Activated CD4-positive, alpha-beta T cell treated with anti-CD3 and anti-CD28 coated beads, Interleukin-2, amount 50 U/mL, for 4 hours (primary cell): ENCODE results near the gene RPS6KA6.

ENCODE experiments used
- DNase-seq, 2 experiments: peaks; one replicate each; pipeline ENCODE4 v3.0.0-alpha.2; 2020

The RPS6KA6 gene

DNA sequence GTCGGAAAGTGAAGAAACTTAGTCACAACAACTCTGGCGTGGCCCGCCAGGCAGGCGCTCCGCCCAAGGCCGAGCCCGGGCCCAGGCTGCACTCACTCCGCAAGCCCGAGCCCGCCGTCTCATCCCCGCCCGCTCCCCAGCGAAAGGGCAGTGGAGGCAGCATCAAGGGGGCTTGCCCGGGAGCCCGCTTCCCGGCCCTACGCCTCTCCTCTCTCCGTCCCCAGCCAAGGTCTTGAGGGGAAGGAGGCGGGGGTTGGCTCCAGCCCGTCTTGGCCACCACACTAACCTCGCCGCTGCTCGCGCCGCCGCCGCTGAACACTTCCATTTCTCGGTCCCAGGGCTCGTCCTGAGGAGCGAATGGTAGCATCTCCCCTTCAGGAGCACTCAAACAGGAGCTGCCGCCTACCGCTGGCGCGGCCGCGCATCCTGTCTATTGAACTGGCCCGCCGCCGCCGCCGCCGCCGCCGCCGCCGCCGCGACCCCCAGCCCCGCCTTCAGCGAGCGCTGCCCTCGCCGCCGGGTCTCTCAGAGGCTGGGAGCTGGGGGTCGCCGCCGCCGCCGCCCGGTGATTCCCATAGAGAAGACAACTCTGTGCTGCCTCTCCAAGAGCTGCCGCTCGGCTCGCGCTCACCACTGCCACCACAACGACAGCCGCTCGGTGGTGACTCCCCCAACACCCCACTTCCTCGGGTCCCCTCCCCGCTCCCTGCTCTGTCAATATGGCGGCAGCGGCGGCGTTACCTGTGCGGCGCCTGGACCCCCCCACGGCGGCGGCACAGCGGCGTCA is at the start of gene RPS6KA6:
RPS6KA6 (minus strand) TSS at position 667 of the 787 bp plus-strand sequence; CDS start at position 367, 300 bp downstream.
- no peak for DNase-seq

DNA sequence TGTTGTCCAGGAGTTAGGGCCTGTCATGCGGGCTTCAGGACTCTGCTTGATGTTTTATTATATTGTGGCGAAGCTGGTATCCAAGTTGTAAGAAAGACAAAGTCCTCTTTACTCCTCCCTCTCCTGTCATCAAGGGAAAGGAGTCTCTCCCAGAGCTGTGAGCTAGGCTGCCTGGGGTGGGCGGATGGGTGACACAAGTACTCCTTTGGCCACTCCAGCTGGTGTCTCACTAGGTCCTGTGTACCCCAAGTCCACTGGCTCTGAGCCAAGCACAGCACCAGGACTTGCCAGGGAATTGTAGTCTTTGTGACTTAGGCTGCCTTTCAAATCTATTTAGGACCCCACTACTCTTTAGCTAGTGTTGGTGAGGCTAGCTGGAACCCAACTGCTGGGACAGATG is 36.7 kb upstream of the RPS6KA6 start:
- DNase-seq = no peak

DNA sequence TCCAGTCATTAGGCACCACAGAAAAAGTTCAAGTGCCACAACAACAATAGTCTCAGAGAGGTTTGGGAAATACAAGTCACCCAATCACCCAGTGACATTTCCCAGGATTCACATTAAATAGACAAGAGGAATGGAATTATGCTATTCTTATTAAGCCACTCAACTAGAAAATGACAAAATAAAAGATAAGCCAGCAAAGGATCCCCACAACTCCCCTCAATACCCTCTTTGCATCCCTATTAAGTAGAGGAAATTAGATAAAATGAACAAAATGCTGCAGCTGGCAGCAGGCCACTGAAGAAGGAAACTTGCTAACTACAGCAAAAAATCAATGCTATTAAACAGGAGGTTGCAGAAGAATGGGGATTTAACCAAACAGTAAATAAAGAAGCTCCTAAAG is 35.3 kb upstream of the RPS6KA6 start:
- no peak for DNase-seq

DNA sequence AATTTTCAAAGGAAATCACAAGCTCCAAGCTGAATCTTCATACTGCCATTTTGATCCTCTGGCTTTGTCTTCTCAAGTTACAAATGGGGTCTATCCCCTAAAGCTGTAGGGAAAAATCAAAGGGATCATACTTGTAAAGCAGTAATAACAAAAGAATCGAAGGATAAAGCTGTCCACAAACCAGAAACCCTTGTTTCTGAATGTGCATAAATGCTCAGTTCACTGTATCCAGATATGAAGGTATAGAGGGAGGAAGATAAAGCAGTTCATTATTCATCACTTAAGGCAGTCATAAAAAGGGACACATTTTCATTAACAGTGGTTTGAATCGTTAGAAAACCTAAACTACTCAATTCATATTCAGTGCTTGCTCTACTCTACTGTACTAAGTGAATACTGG is 33.2 kb upstream of the RPS6KA6 start:
- no peak for DNase-seq

DNA sequence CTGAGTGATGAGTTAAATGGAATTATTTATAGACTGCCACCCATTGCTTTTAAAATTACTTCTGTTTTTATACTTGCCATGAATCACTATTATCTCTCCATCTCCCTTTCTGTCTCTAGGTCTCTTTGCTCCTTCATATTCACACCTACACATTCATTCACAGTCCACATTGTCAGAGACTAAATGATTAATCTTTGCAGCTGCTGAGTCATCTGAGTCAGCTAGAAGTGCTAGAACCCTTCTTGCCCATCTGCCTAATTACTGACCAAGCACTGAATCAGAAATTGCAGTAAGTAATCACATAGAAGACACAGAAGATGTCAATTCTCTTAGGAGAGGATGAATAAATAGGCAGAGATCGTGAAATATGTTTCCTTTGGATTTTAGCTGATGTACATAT is 31.6 kb upstream of the RPS6KA6 start:
- no peak for DNase-seq

DNA sequence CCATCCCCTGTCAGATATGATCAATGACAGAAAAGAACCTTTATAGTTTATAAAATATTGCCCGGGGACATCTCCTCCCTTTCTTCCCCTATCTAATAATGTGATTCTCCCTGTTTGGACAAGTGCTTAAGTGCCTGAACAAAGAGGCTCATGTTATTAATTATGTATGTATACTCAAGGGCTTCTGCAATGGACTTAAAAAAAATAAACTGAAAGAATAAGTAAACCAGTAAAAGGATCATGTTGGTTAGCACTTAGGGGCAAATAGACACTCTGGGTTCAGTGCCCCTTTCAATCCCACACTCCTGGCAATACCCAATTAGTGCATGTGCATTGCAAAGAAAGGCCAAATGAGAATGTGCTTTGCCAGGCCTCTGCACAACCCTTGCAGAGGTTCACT is 30.7 kb upstream of the RPS6KA6 start:
- DNase-seq = no peak

DNA sequence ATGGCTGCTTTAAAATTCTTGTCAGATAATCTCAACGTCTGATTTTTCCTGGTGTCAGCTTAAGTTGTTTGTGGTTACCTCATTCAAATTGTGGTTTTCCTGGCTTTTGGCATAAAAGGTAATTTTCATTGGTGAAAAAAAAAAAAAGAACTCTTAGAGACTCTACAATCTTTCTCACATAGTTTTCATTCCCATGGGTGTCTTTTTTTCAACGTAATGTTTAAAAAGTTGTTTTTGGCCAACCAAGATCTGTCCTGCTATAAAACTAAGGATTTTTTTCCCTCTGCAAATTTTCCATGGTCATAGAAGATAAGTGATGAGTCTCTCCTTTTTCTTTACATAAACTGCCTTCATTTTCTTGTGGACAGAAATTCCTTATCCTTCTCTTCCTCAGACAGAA is 28.9 kb upstream of the RPS6KA6 start:
- no peak for DNase-seq

DNA sequence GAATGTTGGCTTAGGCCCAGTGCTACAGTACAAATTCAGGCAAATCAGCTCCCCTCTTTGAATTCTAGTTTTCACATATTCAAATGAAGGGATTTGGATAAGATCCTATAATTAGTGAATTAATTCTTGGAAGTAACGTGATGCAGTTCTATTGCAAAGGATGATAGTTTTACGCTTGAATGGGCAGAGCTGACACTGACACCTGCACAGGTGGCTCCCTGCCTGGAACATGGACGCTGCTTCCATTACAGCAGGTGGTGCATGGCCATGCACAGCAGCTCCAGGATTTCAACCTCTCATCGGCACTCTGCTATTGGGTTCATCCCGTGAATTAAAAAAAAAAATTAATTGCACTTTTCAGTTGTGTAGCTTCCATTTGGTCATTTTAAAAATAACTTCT is 28.4 kb upstream of the RPS6KA6 start:
- no peak for DNase-seq

DNA sequence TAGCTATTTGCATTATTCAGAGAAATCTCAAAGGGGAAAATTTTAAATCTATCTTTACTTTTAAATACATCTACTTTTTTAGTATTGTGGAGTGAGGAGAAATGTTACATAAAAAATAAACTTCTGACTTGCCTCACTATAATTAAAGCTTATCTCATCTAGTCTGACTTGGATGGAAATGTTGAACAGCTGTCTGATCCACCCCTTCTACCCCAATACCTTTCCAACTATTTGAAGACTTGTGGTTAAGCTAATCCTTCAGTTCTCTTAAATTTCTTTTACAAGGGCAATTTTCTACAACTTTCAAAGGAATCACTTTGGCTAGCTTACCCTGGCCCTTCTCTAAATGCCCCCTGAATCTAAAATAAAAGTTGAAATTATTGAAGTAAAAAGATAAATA is 17.3 kb upstream of the RPS6KA6 start:
- DNase-seq = no peak

DNA sequence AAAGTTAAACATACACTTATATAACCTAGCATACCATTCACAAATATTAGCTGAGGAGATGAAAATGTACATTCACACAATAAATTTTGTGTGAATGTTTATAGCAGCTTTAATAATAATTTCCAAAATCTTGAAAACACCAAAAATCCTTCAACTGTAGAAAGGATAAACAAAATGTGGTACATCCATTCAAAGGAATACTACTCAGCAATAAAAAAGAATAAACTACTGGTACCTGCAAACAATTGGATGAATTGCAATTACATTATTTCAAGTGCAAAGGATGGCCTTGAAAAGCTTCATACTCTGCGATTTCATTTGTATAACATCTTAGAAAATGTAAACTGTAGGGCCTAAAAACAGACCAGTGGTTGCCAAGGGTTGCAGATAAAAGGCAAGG is 11.7 kb upstream of the RPS6KA6 start:
- DNase-seq = no peak

DNA sequence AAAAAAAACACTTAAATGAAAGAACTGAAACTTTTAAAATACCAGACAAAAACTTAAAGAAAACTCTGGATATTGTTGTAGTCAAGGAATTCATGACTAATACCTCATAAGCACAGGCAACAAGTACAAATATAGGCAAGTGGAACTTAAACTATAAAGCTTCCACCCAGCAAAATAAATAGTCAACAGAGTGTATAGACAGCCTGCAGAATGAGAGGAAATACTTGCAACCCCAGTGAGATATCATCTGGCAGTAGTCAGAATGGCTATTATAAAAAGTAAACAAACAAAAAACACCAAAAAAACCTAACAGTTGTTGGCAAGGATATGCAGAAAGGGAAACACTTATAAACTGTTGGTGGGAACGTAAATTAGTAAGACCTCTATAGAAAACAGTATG is 9.6 kb upstream of the RPS6KA6 start:
- DNase-seq = no peak

DNA sequence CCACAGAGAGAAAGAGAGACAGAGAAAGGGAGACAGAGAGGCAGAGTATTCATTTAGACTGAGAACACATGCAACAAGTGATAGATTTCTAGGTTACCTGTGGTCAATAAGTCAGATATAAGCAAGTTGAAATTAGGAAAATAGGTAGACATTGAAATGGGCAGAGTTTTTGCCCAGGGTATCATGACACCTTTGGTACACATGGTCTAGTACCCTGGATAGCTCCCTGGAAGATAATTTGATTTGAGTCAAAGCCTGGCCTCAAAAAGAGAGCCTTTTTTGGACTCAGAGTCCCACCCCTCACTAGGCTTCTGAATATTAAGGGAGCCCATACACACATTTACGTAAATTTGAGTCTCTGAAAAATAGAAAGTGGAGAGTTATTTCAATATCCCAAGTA is 4.0 kb upstream of the RPS6KA6 start:
- no peak for DNase-seq

DNA sequence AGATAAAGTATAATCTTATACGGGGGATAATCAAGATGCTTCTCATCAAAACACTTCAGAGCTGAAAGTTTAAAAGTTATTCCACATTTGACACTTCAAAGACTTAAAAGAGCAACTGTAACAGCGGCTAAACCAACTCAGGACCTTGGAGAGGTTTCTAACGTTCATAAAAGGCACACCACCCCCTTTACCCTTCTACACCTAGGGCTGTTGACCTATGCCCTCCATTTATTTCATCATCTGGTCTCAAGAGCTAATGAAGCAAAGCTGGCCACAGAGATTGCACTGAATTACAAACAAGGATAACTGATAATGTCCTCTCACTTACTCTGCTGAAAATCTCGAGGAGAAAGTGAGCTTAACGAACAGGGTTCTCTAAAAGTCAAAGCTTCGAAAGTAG is 1.1 kb upstream of the RPS6KA6 start:
- no peak for DNase-seq

DNA sequence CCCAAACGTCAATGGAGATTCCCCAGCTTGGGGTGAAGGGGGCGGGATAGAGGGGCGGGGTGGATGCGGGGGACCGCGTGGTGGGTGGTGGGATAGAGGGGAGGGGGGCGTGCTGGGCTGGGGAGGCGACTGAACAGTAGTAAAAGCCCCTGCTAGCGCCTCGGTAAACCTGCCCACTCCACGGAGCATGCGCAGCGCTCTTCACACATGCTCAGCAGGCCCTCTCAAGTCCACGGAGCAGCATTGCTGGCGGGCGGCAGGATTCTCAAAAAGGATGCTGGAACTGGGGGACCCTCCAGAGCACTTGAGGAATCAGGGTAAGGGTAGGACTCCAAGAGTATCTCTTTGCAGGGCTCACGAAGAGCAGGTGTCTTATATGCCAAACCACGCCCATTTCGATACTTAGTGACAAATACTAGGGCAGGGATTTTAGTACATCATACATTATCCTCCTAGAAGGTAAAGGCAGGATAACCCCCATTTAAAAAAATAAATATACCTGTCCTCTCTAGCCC is 378 bp upstream of the RPS6KA6 start:
- DNase-seq = peak in 1 of 2 experiments; percentile 0

DNA sequence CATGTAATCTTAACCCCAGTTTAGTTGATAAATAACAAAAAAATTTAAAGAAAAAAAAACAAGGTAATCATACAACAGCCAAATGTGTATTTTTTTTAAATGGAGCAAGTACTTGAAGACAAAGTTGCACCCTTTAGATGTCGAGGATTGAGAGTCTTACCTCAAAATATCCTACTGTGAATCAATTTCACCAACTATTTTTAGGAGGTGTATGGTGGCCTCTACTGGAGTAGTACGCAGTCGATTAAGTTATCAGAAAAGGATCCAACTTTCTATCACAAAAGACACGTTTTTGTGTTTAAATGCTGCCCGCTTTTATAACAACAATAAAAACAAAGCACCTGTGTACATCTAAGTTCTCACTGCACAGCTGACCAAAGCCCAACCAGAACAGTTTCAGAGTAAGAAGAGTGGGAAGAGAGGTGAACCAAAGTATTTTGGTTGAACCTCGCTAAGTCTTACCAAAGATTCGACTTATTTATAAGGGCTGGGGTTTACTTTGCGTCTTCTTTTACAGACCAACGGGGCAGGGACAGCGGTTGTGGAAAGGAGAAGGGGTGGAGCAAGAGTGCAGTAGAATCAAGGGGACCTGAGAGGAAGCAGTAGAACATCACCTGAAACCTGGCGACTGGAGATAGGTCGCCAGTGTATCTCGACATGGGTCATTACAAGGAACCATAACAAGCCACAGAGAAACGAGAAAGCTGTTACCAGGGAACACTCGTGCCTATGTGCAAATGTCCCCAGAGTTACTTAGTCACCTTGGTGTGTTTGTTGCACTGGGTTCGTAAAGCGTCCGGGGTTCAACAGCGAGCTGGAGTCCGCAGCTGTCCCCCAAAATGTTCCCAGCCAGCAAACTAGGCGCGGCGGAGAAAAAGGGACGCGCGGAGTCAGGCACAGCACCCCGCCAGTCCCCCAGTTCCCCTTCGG is 1.1 kb downstream of the RPS6KA6 start:
- DNase-seq = no peak

DNA sequence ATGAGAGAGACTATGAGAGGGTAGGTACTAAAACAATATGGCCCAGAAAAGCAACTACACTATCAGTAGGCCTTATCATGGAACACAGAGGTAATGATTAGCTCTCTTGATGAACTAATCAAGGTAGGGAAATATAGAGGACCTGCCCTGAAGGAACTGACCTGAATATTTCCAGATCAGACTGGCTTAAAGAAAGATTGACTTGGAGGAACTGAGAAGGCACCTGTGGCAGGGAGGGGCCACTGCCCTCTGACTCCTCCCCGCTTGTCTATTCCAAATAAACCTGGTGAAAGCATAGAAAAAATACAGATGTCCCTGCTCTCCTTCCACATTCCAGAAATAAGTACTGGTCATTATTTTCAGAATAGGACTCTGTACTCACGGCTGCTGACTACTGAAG is 5.5 kb downstream of the RPS6KA6 start:
- no peak for DNase-seq

DNA sequence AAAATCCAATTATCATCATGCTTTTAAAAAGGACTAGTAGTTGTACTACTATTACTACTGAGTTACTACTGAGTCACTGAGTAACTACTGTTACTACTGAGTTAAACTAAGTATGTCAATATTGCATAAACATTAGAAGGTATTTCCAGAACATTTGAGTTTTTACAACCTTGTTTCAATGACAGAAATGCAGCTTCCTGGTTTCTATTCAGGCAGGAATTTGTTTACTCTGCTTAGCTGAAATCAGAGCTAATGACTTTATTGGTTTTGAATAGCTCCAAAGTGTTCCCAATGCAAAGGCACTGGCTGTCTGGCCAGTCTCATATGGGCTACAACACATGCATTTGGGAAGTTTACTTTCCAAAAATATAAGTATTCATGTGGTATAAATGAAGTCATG is 12.0 kb downstream of the RPS6KA6 start:
- DNase-seq = no peak

DNA sequence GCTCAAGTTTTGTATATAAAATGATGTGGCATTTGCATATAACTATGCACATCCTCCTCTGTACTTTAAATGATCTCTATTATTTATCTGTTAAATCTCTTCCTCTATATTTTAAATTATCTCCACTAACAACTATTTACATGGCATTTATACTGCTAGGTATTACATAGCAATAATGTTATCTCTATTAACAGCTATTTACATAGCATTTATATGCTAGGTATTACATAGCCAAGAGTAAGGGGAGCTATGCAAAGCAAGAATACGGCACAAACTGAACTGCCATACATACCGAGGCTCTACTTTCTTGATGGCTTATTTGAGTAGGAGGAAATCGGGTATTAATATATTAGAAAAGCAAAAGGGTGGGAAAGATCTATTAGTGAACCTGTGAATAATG is 12.7 kb downstream of the RPS6KA6 start:
- no peak for DNase-seq

DNA sequence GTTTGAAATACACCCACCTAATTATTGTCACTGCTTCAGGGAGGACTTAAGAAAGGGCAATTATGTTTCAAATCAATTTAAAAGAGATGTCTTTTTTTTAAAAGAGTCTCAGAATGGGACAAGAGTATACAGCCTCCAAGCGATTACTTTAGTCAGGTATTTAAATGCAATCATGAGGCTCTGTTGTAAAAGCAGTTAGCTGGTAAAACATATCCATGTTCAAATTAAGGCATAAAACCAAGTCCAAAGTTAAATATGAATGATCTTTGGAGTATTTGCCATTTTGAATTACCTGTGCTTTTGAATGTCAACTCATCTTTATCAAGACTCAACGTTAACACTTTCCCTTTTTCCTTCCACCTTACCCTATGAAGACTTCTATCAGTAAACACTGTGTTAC is 13.7 kb downstream of the RPS6KA6 start:
- no peak for DNase-seq

DNA sequence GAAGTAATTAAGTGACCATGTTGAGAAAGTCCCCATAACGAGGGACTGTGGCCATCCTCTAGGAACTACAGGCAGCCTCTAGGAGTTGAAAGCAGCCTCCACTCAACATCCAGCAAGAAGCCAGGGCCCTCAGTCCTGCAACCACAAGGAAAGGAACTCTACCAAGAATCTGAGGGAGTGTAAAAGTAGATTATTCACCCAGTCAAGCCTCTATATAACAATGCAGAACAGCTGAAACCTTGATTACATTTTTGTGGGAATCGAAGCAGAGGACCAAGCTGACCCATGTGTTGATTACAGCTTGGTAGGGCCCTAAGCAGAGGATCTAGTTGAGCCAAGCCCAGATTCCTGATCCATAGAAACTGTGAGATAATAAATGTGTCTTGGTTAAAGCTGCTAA is 17.1 kb downstream of the RPS6KA6 start:
- no peak for DNase-seq

DNA sequence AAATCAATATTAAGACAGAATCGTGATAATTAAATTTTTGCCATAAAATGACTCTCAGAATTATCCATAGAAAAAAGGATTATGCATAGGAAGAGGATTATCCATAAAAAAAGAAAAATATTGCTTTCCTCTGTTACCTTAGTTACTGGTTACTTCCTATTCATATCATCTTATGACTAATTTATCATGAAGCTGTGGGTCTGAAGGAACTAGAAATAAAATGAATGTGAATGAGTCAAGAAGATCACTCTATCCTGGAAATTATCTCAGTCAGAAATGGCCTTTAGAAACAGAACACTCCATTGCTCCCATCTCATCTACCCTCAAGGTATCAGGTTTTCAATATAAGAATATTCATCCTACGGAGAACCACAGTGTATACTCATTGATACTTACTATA is 19.4 kb downstream of the RPS6KA6 start:
- DNase-seq = no peak

DNA sequence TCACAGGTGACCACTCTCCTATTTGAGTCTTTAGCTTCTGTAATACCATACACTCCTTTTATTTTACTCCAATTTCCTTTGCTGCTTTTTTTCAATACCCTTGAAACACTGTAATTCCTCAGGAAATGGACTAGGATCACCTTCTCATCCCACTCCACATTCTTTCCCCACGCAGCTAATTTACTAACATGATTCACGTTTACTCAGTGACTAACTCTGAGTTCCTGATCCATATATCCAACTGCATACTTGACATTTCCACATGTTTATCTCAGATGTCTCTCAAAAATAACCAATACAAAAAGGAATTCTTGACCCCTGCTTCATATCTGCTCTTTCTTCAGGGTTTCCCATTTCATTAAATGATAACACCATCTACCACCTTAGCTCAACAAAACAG is 19.9 kb downstream of the RPS6KA6 start:
- DNase-seq = no peak

DNA sequence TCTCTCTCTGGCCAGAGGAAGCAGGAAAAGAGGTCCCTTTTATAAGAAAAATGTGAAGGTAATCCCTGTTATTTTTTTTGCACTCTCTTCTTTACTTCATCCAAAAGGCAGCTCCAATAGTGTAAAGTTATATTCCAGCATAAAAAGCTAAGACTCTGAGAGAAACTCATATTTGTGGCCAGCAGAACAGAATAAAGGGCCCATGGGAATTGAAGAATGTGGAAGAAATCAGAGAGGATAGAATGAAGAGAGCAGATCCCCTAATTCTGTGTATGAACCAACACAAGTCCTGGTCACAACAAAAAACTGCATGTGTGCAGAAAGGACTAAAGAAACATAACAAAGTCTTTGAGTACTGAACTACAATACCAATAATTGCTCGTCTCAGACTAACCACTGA is 22.3 kb downstream of the RPS6KA6 start:
- DNase-seq = no peak

DNA sequence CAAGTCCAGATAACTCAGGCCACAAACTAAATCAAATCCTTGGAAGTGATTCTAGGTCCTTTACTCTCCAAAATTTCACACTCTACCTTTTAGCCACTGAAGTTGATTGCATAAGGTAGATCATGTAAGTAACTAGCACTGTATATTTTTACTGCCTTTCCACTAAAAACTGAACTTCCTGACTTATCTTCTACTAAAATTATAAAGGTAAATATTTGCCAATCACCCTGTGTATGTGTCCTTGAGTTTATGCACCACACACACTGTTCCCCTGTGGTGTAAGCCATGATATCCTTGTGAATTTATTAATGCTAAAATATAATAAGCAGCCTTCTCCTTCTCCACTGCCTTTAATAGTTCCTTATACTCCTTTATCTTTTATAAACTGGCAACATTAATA is 25.6 kb downstream of the RPS6KA6 start:
- no peak for DNase-seq
